ENCODE measurements around the gene FADS1. TPM values are rescaled to one million over a fixed set of nuclear protein-coding genes. Genes with fewer than 3 reads are reported as not detected.

FADS1 gene
- total and polyA plus RNA-seq, 8 donors, result 1.8 to 56.5 (median 11.7) TPM; not detected in 1

DNA sequence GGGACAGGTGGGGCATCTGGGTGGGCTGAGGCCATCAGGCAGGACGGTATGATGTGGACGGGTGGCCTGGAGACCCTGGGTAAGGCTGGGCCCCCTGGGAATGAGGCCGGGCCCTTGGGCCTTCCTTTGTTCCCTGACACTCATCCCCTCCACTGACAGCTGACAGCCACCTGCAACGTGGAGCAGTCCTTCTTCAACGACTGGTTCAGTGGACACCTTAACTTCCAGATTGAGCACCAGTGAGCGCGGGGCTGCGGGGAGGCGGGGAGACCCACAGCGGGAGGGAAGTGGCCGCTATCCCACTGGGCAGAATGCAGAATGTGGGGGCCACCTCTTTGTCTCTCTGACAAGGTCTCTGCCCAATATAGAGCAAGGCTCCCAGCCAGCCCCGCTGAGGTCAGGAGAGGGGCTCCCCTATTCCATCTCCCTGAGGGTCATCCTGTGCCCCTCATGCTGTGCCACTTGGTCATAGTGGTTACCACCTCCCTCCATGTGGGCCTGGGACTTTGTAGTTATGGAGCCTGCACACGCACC is 46.8 kb upstream of the FADS1 start:
- Histone ChIP-seq H3K36me3 (peaks cover 0 to 68% (median 17%) of the 10 kb centered on the region in 4 donors), H3K4me1 (peaks cover 0 to 9% (median 5%) of the 10 kb centered on the region in 4 donors), H3K27me3 (no peaks in the 10 kb centered on the region), H3K27ac (no peak overlapping the region), H3K9me3 (no peaks in the 10 kb centered on the region), H3K4me3 (no peak overlapping the region)
- no peak for DNase-seq
- intact Hi-C loops (cut with DNase I; ENCODE audit: low total_unique reads), result no loop called here
- 93 to 96% (median 94%) methylated on average over 12 to 13 of the region's 13 CpGs for WGBS, 5 donors
- TF ChIP-seq POLR2AphosphoS5 (IDR thresholded peaks at IDR 0.05), result no peak
- TF ChIP-seq, protein P1, sequence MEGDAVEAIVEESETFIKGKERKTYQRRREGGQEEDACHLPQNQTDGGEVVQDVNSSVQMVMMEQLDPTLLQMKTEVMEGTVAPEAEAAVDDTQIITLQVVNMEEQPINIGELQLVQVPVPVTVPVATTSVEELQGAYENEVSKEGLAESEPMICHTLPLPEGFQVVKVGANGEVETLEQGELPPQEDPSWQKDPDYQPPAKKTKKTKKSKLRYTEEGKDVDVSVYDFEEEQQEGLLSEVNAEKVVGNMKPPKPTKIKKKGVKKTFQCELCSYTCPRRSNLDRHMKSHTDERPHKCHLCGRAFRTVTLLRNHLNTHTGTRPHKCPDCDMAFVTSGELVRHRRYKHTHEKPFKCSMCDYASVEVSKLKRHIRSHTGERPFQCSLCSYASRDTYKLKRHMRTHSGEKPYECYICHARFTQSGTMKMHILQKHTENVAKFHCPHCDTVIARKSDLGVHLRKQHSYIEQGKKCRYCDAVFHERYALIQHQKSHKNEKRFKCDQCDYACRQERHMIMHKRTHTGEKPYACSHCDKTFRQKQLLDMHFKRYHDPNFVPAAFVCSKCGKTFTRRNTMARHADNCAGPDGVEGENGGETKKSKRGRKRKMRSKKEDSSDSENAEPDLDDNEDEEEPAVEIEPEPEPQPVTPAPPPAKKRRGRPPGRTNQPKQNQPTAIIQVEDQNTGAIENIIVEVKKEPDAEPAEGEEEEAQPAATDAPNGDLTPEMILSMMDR (IDR thresholded peaks at IDR 0.05), result no peak
- TF ChIP-seq EP300 (IDR thresholded peaks at IDR 0.05), result no peak
- no peak for TF ChIP-seq POLR2A (IDR thresholded peaks at IDR 0.05)

DNA sequence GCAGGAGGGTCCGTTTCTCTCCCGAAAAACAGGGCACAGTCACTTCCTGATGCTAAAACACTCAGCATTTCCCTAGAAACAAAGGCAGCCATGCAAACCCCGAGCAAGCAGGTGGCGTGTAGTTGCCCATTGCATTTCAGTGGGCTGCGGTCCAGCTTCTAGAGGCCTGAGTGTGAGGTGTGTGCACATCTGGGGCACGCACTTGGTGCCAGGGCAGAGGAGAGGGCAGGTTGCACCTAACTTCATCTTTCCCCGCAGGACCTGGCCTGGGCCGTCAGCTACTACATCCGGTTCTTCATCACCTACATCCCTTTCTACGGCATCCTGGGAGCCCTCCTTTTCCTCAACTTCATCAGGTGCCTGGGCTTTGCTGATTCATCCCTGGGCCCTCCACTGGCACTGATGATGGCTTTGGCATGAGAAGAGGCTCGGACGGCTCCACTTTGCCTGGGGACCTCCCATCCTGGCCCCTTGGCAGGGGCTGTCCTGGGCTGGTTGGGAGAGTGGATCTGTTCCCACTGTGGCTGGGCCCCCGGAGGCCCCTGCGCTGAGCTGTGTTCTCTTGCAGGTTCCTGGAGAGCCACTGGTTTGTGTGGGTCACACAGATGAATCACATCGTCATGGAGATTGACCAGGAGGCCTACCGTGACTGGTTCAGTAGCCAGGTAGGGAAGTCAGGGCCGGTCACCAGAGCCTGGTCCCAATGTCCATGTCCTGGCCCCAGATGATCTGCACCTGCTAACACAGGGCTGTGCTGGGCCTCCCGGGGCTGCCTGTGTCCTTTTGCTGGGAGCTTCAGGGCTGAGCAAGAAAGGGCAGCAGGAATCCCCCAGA is 46.1 kb upstream of the FADS1 start:
- Histone ChIP-seq H3K27me3 (no peaks in the 10 kb centered on the region), H3K9me3 (no peaks in the 10 kb centered on the region), H3K4me3 (no peak overlapping the region), H3K27ac (no peak overlapping the region), H3K4me1 (peaks cover 0 to 9% (median 5%) of the 10 kb centered on the region in 4 donors), H3K36me3 (peaks cover 0 to 69% (median 18%) of the 10 kb centered on the region in 4 donors)
- intact Hi-C loops (cut with DNase I; ENCODE audit: low total_unique reads), result no loop called here
- DNase-seq, result no peak
- WGBS, 5 donors, result 89 to 96% (median 92%) methylated on average over 16 to 18 of the region's 18 CpGs
- TF ChIP-seq EP300 (IDR thresholded peaks at IDR 0.05) (no peak), POLR2A (IDR thresholded peaks at IDR 0.05) (no peak)

DNA sequence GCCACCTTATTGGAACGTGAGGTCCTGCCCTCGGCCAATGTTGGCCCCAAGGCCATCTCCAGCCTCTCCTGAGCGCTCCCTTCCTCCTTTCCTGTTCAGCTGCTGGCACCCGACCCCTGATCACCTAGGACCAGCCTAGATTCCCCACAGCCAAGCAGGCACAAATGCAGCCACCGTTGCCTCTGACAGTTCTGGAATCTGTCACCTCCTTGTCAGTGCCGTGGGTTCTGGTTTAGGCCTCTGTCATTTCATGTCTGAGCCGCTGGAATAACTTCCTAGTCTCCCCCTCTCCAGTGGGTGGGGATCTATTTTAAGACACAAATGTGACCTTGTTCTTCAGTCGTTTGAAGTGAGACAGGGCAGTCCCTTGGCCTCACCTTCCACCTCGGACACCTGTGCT is 44.8 kb upstream of the FADS1 start:
- 68 to 80% (median 75%) methylated on average over 9 of the region's 9 CpGs for WGBS, 5 donors
- H3K9me3 ChIP-seq, result no peaks in the 10 kb centered on the region
- no peak overlapping the region for H3K4me3 ChIP-seq
- TF ChIP-seq POLR2AphosphoS5 (IDR thresholded peaks at IDR 0.05) (no peak), POLR2A (IDR thresholded peaks at IDR 0.05) (no peak), EP300 (IDR thresholded peaks at IDR 0.05) (no peak)
- TF ChIP-seq, protein P1 (IDR thresholded peaks at IDR 0.05), result no peak
- H3K27ac ChIP-seq, result no peak overlapping the region
- intact Hi-C loops (cut with DNase I; ENCODE audit: low total_unique reads), result no loop called here
- H3K36me3 ChIP-seq, result peaks cover 0 to 78% (median 24%) of the 10 kb centered on the region in 4 donors
- no peaks in the 10 kb centered on the region for H3K27me3 ChIP-seq
- H3K4me1 ChIP-seq, result peaks cover 0 to 9% (median 5%) of the 10 kb centered on the region in 4 donors
- no peak for DNase-seq

DNA sequence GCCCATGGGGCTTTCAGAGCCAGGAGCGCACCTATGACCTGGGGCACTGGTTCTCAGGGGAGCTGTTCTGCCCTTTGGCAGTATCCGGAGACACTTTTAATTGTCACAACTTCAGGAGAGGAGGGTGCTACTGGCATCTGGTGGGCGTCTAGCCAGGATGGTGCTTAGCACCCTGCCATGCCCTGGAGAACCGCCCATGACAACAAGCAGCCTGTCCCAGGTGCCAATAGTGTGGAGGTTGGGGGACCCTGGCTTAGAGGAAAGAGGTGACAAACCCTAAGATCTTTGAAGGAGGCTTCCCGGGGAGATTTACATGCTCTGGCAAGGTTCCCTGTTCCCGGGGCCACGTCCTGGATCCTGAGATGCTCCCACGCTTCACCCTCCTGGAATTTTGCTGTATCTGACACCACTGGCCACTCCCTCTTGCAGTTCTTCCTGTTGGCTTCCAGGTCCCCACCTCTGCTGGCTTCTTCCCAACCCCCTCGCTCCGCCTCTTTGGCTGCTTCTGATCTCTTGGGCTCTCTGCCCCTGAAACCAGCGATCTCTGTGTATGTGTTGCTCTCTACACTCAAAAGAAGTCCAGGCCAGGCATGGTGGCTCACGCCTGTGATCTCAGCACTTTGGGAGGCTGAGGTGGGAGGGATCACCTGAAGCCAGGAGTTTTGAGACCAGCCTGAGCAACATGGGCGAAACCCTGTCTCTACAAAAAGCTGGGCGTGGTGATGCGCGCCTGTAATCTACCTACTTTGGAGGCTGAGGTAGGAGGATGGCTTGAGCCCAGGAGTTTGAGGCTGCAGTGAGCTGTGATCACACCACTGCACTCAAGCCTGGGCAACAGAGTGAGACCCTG is 43.5 kb upstream of the FADS1 start:
- intact Hi-C loops (cut with DNase I; ENCODE audit: low total_unique reads), result no loop called here
- Histone ChIP-seq H3K27me3 (no peaks in the 10 kb centered on the region), H3K27ac (no peak overlapping the region), H3K9me3 (no peaks in the 10 kb centered on the region), H3K4me1 (peaks cover 0 to 9% (median 5%) of the 10 kb centered on the region in 4 donors), H3K36me3 (peaks cover 0 to 69% (median 22%) of the 10 kb centered on the region in 4 donors), H3K4me3 (no peak overlapping the region)
- no peak for TF ChIP-seq POLR2A (IDR thresholded peaks at IDR 0.05)
- TF ChIP-seq EP300 (IDR thresholded peaks at IDR 0.05), result no peak
- TF ChIP-seq, protein P1 (IDR thresholded peaks at IDR 0.05), result no peak
- TF ChIP-seq POLR2AphosphoS5 (IDR thresholded peaks at IDR 0.05), result no peak
- DNase-seq, result peak in 1 of 2 donors; percentile 84
- whole genome bisulfite sequencing, 5 donors, result 62 to 75% (median 68%) methylated on average over 15 to 16 of the region's 16 CpGs

Measured in stomach (tissue), 9 donors.